Activated B cell treated with CpG ODN at 0.5 μM for 24 hours (primary cell): Measurements from ENCODE around the gene MCRIP2. TPM values are rescaled to one million over a fixed set of nuclear protein-coding genes. Genes with fewer than 3 reads are reported as not detected.
"Not testable (repeated sequence)": the region's sequence is repeated elsewhere in the genome, so short reads cannot be mapped to it uniquely, and the experiment has no call there.

ENCODE experiments used
- ATAC-seq: fragments of 200-7000 bp; cut with Tn5 transposase; one replicate; pipeline ENCODE4 v1.10.0; 2021; ENCODE audit warnings: low read depth, mild to moderate bottlenecking, moderate library complexity
- CTCF ChIA-PET: fragments of 350-600 bp; sonication (Branson Sonifier 250); formaldehyde crosslinking; loops from one replicate; lab custom pipeline; 2021; ENCODE audit warnings: antibody characterized with exemption; lab: Charles Lee
- POLR2A ChIA-PET: fragments of 350-600 bp; sonication (Branson Sonifier 250); formaldehyde crosslinking; loops from one replicate; lab custom pipeline; 2021; ENCODE audit warnings: antibody characterized with exemption; lab: Charles Lee
- DNase-seq: peaks from one replicate; pipeline ENCODE4 v3.0.0; 2022
- H3K27ac Mint-ChIP-seq: one replicate; pipeline ENCODE4 v1.8.0; 2020; ENCODE audit warnings: mixed read lengths
- H3K27me3 Mint-ChIP-seq: one replicate; pipeline ENCODE4 v1.8.0; 2021; ENCODE audit warnings: mixed read lengths
- H3K36me3 Mint-ChIP-seq: one replicate; pipeline ENCODE4 v1.8.0; 2021; ENCODE audit warnings: low read depth, mixed read lengths
- H3K4me1 Mint-ChIP-seq: one replicate; pipeline ENCODE4 v1.8.0; 2021; ENCODE audit warnings: mixed read lengths
- H3K4me3 Mint-ChIP-seq: one replicate; pipeline ENCODE4 v1.8.0; 2020; ENCODE audit warnings: mild to moderate bottlenecking, mixed read lengths
- H3K9me3 Mint-ChIP-seq: one replicate; pipeline ENCODE4 v1.8.0; 2020; ENCODE audit warnings: mixed read lengths
- CTCF ChIP-seq: fragments of 200-600 bp; IDR thresholded peaks from one replicate; pipeline ENCODE4 v1.8.0; 2022; ENCODE audit warnings: antibody characterized with exemption, mild to moderate bottlenecking
- intact Hi-C: fragments of 100-400 bp; cut with micrococcal nuclease; formaldehyde crosslinking; loops from one replicate; pipeline ENCODE4 v1.15.1; 2024
- total RNA-seq: library from RNA; stranded (reverse); gene quantifications from 2 replicates; pipeline ENCODE4 v1.2.3, GENCODE V29; 2022

The MCRIP2 gene
- total RNA-seq, 1 donor from 2014 or later: 38.9 TPM

- Mint-ChIP-seq H3K4me1 (peaks cover 33% of the 10 kb centered on the region), H3K9me3 (no peaks in the 10 kb centered on the region), H3K36me3 (peaks cover 15% of the 10 kb centered on the region), H3K4me3 (peak overlapping the region; percentile 90), H3K27me3 (peaks cover 9% of the 10 kb centered on the region), H3K27ac (peak overlapping the region; percentile 82)
- no peak for TF ChIP-seq CTCF
- CTCF ChIA-PET: no interaction called here
- no peak for DNase-seq
- ATAC-seq: no peak
- intact Hi-C loops: no loop called here
- POLR2A ChIA-PET: interaction anchor here (0.6 to 2.3 kb wide), 10 partner anchors 9 to 1093 kb away, joined by 4 to 34 read pairs (median 10); partner anchors contain the start of genes ANTKMT, CCDC78, HAGHL and NUBP2
These were observed 47.7 kb downstream of the MCRIP2 start for GRCh38 chr16:689175-689897.

- intact Hi-C loops, ATAC-seq, DNase-seq, H3K27ac Mint-ChIP-seq, CTCF ChIA-PET, H3K9me3 Mint-ChIP-seq: not testable (repeated sequence)
- peaks cover 15% of the 10 kb centered on the region for H3K27me3 Mint-ChIP-seq
- peaks cover 13% of the 10 kb centered on the region for H3K36me3 Mint-ChIP-seq
- peak overlapping the region; percentile 90 for H3K4me3 Mint-ChIP-seq
- POLR2A ChIA-PET: interaction anchor here (1.1 kb wide), 1 partner anchor 164 kb away, joined by 3 read pairs; the partner anchor contains the start of gene CAPN15
- peaks cover 37% of the 10 kb centered on the region for H3K4me1 Mint-ChIP-seq
These were observed 49.6 kb downstream of the MCRIP2 start for GRCh38 chr16:691242-691641.

GRCh38 chr16:692356-693108 is 50.9 kb downstream of the MCRIP2 start:
- intact Hi-C loops: no loop called here
- ChIA-PET POLR2A (interaction anchor here (1.2 kb wide), 1 partner anchor 8 kb away, joined by 3 read pairs; the partner anchor contains the start of gene JMJD8), CTCF (no interaction called here)
- TF ChIP-seq CTCF: no peak
- peaks cover 37% of the 10 kb centered on the region for H3K4me1 Mint-ChIP-seq
- no peak overlapping the region for H3K27ac Mint-ChIP-seq
- no peaks in the 10 kb centered on the region for H3K9me3 Mint-ChIP-seq
- ATAC-seq (no peak), DNase-seq (no peak)
- H3K4me3 Mint-ChIP-seq: no peak overlapping the region
- peaks cover 17% of the 10 kb centered on the region for H3K27me3 Mint-ChIP-seq
- H3K36me3 Mint-ChIP-seq: peaks cover 6% of the 10 kb centered on the region

- Mint-ChIP-seq H3K4me1 (peaks cover 36% of the 10 kb centered on the region), H3K36me3 (peaks cover 5% of the 10 kb centered on the region), H3K4me3 (peak overlapping the region; percentile 28), H3K27me3 (peaks cover 17% of the 10 kb centered on the region), H3K27ac (no peak overlapping the region), H3K9me3 (no peaks in the 10 kb centered on the region)
- TF ChIP-seq CTCF: no peak
- POLR2A ChIA-PET: interaction anchor here (1.2 kb wide), 1 partner anchor 9 kb away, joined by 3 read pairs; the partner anchor contains the start of gene JMJD8
- no peak for DNase-seq
- intact Hi-C loops: no loop called here
- CTCF ChIA-PET: no interaction called here
- ATAC-seq: no peak
These were observed 51.7 kb downstream of the MCRIP2 start for GRCh38 chr16:693364-693763.

- TF ChIP-seq CTCF: no peak
- no peak overlapping the region for H3K27ac Mint-ChIP-seq
- intact Hi-C loops: no loop called here
- no peak for ATAC-seq
- H3K27me3 Mint-ChIP-seq: peaks cover 17% of the 10 kb centered on the region
- CTCF ChIA-PET: interaction anchor here (2.1 kb wide), 1 partner anchor 18 kb away, joined by 8 read pairs; no protein-coding TSS in a partner anchor
- H3K9me3 Mint-ChIP-seq: no peaks in the 10 kb centered on the region
- POLR2A ChIA-PET: interaction anchor here (1.2 kb wide), 1 partner anchor 10 kb away, joined by 3 read pairs; the partner anchor contains the start of gene JMJD8
- H3K36me3 Mint-ChIP-seq: peaks cover 5% of the 10 kb centered on the region
- no peak overlapping the region for H3K4me3 Mint-ChIP-seq
- peaks cover 36% of the 10 kb centered on the region for H3K4me1 Mint-ChIP-seq
- no peak for DNase-seq
These were observed 52.1 kb downstream of the MCRIP2 start for GRCh38 chr16:693766-694165.
